Right lobe of liver (tissue), 6 donors: ENCODE measurements around the gene OR4K15. TPM values are rescaled to one million over a fixed set of nuclear protein-coding genes. Genes with fewer than 3 reads are reported as not detected.

Source experiments
- ATAC-seq, 4 donors: fragments of 200-7000 bp; cut with Tn5 transposase; one replicate each; pipeline ENCODE4 v1.9.1; 2020; ENCODE audit warnings: mild to moderate bottlenecking in 4 of 4, moderate library complexity in 4 of 4
- DNase-seq, 3 donors: peaks; one replicate each; pipeline ENCODE4 v3.0.0-alpha.2; 2020
- H3K27ac ChIP-seq, 3 donors: fragments of 200-600 bp; one replicate each; pipeline ENCODE4 v1.8.0; 2022
- H3K27me3 ChIP-seq, 2 donors: fragments of 200-600 bp; one replicate each; pipeline ENCODE4 v1.8.0; 2022
- H3K36me3 ChIP-seq, 4 donors: fragments of 200-600 bp; sonication (generic) in 1 of 4; one replicate each; pipeline versions ENCODE4 v1.5.1 to v1.8.0; 2017 to 2022; ENCODE audit warnings: control low read depth in 1 of 4
- H3K4me1 ChIP-seq, 4 donors: fragments of 200-600 bp; sonication (generic) in 1 of 4; one replicate each; pipeline versions ENCODE4 v1.5.1 to v1.8.0; 2017 to 2022; ENCODE audit warnings: control low read depth in 1 of 4
- H3K4me3 ChIP-seq, 3 donors: fragments of 200-600 bp; one replicate each; pipeline ENCODE4 v1.8.0; 2022
- H3K9me3 ChIP-seq, 4 donors: fragments of 200-600 bp; sonication (generic) in 1 of 4; one replicate each; pipeline versions ENCODE4 v1.5.1 to v1.8.0; 2017 to 2022; ENCODE audit warnings: control low read depth in 1 of 4
- CTCF ChIP-seq, 4 donors: fragments of 200-600 bp in 3 of 4; fragments of 450-650 bp in 1 of 4; IDR thresholded peaks; one replicate each; pipeline versions ENCODE4 v1.5.1 to v1.8.0; 2016 to 2022; ENCODE audit warnings: antibody characterized with exemption in 4 of 4, mild to moderate bottlenecking in 2 of 4
- POLR2A ChIP-seq: fragments of 450-650 bp; IDR thresholded peaks from one replicate; pipeline ENCODE4 v1.6.1; 2017; ENCODE audit warnings: antibody characterized with exemption, mild to moderate bottlenecking
- WGBS: methylation state at CpG from one replicate; pipeline ENCODE4 v1.1.6; 2018; ENCODE audit warnings: low coverage, low lambda C conversion rate; ENCODE audit not compliant: insufficient coverage; ENCODE audit errors: missing lambda C conversion rate; 5-methylcytosine and 5-hydroxymethylcytosine counted together
- intact Hi-C, 2 donors: fragments of 100-400 bp; cut with DNase I; formaldehyde crosslinking; loops; one replicate each; pipeline versions ENCODE4 v1.11.2 to v1.14.1; 2022
- long read RNA-seq: library from polyadenylated mRNA; unstranded; transcript quantifications from one replicate; pipeline ENCODE4 v2.0.0, GENCODE V29; 2019
- total RNA-seq, 6 experiments: library from RNA; depleted of rRNA in 2 of 6; stranded (reverse); fragments of >200 nt in 2 of 6; fragmentation: NEBNext Ultra II Directional in 3 of 6; extraction: Animal tissue kit (Norgen Biotek cat#: 25700) in 3 of 6; gene quantifications; one replicate each; pipeline versions ENCODE4 v1.1.0 to v1.2.4, GENCODE V29; 2016 to 2023
- donor health status: DM: no; HTN: yes; CAD: no.
- donor health status: DM: no; HTN: no; CAD: no.
- donor health status: DM: no; HTN: no; CAD: no.
- donor health status: DM: no; HTN: yes; CAD: no.
- donor health status: DM: no; HTN: yes; CAD: no.

OR4K15 gene
- total RNA-seq = not detected
- long read RNA-seq = 0 reads

GRCh38 chr14:19975291-19975690 lies at the start of gene OR4K15:
OR4K15 (plus strand) TSS chr14:19975591; CDS start chr14:19975591, 0 bp downstream.
- 71% methylated on average over 3 of the region's 3 CpGs for WGBS
- no peak for ATAC-seq

GRCh38 chr14:19930617-19931016 lies 44.8 kb upstream of the OR4K15 start, which contains the start of gene OR4K1:
OR4K1 (plus strand) TSS chr14:19930917; CDS start chr14:19935667, 4,750 bp downstream.
- DNase-seq (no peak), ATAC-seq (no peak)
- intact Hi-C loops = no loop called here
- H3K36me3 ChIP-seq = no peaks in the 10 kb centered on the region
- no peaks in the 10 kb centered on the region for H3K4me1 ChIP-seq
- no peaks in the 10 kb centered on the region for H3K27me3 ChIP-seq
- no peak for TF ChIP-seq POLR2A
- TF ChIP-seq CTCF (IDR thresholded peaks at IDR 0.05) = no peak
- H3K27ac ChIP-seq = no peak within 1 kb of the TSS
- H3K9me3 ChIP-seq = no peaks in the 10 kb centered on the region
- 42% methylated on average over 3 of the region's 3 CpGs for WGBS
- no peak within 1 kb of the TSS for H3K4me3 ChIP-seq

More at GRCh38 chr14:19975291-19975690, at the start of gene OR4K15:
- TF ChIP-seq CTCF (IDR thresholded peaks at IDR 0.05) (no peak), POLR2A (no peak)
- H3K27me3 ChIP-seq = no peaks in the 10 kb centered on the region
- no peaks in the 10 kb centered on the region for H3K9me3 ChIP-seq
- H3K36me3 ChIP-seq = no peaks in the 10 kb centered on the region
- intact Hi-C loops = no loop called here
- no peak within 1 kb of the TSS for H3K27ac ChIP-seq
- H3K4me3 ChIP-seq = no peak within 1 kb of the TSS
- H3K4me1 ChIP-seq = no peaks in the 10 kb centered on the region
- no peak for DNase-seq

- intact Hi-C loops = no loop called here
- peak in 2 of 4 donors; percentile 23 to 34 for ATAC-seq
- TF ChIP-seq CTCF (IDR thresholded peaks at IDR 0.05) (no peak), POLR2A (no peak)
Measured at GRCh38 chr14:19941668-19942067, 33.7 kb upstream of the OR4K15 start.

GRCh38 chr14:19947413-19948090 lies 27.8 kb upstream of the OR4K15 start:
- intact Hi-C loops = no loop called here
- WGBS = 54% methylated on average over 3 of the region's 3 CpGs
- Histone ChIP-seq H3K4me3 (no peak overlapping the region), H3K27ac (no peak overlapping the region), H3K4me1 (no peaks in the 10 kb centered on the region), H3K27me3 (no peaks in the 10 kb centered on the region), H3K9me3 (no peaks in the 10 kb centered on the region), H3K36me3 (no peaks in the 10 kb centered on the region)
- ATAC-seq (peak in 1 of 4 donors; percentile 22), DNase-seq (no peak)
- TF ChIP-seq CTCF (IDR thresholded peaks at IDR 0.05) (no peak), POLR2A (no peak)

More at GRCh38 chr14:19941668-19942067, 33.7 kb upstream of the OR4K15 start:
- DNase-seq = no peak
- Histone ChIP-seq H3K27me3 (no peaks in the 10 kb centered on the region), H3K4me3 (no peak overlapping the region), H3K9me3 (no peaks in the 10 kb centered on the region), H3K4me1 (no peaks in the 10 kb centered on the region), H3K27ac (no peak overlapping the region), H3K36me3 (no peaks in the 10 kb centered on the region)
- whole genome bisulfite sequencing = 83% methylated on average over 1 of the region's 1 CpG
